Vagina (tissue), 2 donors: Measurements from ENCODE around the gene LCT.

ENCODE experiments used
- CTCF ChIP-seq, 3 experiments: fragments of 450-650 bp in 2 of 3; fragments of 200-600 bp in 1 of 3; sonication (generic) in 1 of 3; IDR thresholded peaks; one replicate each; pipeline ENCODE4 v1.5.1; 2017 to 2019; ENCODE audit warnings: antibody characterized with exemption in 3 of 3, mild to moderate bottlenecking in 2 of 3, moderate library complexity in 2 of 3
- POLR2A ChIP-seq, 2 donors: fragments of 450-650 bp; IDR thresholded peaks; one replicate each; pipeline ENCODE4 v1.6.1; 2017; ENCODE audit warnings: antibody characterized with exemption in 2 of 2, mild to moderate bottlenecking in 2 of 2, moderate library complexity in 2 of 2

GRCh38 chr2:135822855-135823254 is 14.1 kb downstream of the LCT start:
- TF ChIP-seq CTCF (IDR thresholded peaks at IDR 0.05): no peak
- TF ChIP-seq POLR2A (IDR thresholded peaks at IDR 0.05): no peak
